ENCODE results near the gene ZNF831. TPM values are rescaled to one million over a fixed set of nuclear protein-coding genes. Genes with fewer than 3 reads are reported as not detected.

Gene ZNF831
- total RNA-seq, 1 donor from 2014 or later = not detected

DNA sequence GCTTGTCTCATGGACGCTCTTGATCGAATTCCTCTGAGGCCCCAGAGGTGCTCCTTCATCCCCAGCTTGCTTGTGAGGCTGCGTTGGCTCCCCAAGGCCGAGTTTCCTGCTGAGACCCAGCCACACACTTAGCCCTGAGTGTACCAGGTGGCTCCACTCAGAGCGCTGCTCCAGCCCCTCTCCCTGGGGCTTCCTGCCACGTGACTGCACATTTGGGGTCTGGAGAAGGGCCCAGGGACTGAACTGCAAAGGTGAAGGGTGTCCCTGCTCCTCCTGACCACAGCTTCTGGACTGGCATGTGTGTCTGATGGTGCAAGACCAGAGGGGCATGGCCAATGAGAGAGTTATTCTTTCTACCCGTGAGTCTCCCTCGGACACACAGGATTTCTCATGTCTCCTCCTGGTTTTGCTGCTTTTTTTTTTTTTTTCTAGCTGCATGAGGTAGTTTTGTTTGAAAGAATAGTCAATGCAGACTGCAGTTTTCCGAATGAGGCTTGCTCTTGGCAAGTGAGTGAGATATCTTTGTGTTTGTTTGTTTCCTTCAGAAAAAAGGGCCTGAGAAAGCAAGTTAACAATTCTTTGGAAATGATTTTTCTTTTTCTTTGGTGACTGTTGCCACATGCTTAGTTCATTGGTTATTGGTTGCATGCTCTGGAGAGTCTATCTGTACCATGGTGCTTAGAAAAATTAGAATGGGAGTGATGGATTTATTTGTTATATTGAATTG, 3.1 kb upstream of the ZNF831 start:
- Mint-ChIP-seq H3K27me3 (peaks cover 17% of the 10 kb centered on the region), H3K27ac (no peak overlapping the region)
- TF ChIP-seq, protein P1, sequence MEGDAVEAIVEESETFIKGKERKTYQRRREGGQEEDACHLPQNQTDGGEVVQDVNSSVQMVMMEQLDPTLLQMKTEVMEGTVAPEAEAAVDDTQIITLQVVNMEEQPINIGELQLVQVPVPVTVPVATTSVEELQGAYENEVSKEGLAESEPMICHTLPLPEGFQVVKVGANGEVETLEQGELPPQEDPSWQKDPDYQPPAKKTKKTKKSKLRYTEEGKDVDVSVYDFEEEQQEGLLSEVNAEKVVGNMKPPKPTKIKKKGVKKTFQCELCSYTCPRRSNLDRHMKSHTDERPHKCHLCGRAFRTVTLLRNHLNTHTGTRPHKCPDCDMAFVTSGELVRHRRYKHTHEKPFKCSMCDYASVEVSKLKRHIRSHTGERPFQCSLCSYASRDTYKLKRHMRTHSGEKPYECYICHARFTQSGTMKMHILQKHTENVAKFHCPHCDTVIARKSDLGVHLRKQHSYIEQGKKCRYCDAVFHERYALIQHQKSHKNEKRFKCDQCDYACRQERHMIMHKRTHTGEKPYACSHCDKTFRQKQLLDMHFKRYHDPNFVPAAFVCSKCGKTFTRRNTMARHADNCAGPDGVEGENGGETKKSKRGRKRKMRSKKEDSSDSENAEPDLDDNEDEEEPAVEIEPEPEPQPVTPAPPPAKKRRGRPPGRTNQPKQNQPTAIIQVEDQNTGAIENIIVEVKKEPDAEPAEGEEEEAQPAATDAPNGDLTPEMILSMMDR (IDR thresholded peaks at IDR 0.05; ENCODE audit: unreplicated experiment) = no peak

DNA sequence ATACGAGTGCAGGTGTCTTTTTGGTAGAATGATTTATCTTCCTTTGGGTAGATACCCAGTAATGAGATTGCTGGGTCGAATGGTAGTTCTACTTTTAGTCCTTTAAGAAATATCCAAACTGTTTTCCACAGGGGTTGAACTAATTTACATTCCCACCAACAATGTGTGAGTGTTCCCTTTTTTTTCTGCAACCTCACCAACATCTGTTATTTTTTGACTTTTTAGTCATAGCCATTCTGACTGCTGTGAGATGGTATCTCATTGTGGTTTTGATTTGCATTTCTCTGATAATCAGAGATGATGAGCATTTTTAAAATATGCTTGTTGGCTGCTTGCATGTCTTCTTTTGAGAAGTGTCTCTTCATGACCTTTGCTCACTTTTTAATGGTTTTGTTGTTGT, 1.9 kb upstream of the ZNF831 start:
- peaks cover 9% of the 10 kb centered on the region for H3K9me3 Mint-ChIP-seq (ENCODE audit: low read depth)
- TF ChIP-seq, protein P1 (IDR thresholded peaks at IDR 0.05; ENCODE audit: unreplicated experiment) = no peak
- no peaks in the 10 kb centered on the region for H3K4me1 Mint-ChIP-seq (ENCODE audit: low read depth)
- H3K27ac Mint-ChIP-seq = no peak overlapping the region
- DNase-seq (ENCODE audit: low spot score, unreplicated experiment) = no peak
- no peaks in the 10 kb centered on the region for H3K36me3 Mint-ChIP-seq (ENCODE audit: insufficient read depth)
- H3K4me3 Mint-ChIP-seq (ENCODE audit: low read depth) = no peak overlapping the region
- peaks cover 25% of the 10 kb centered on the region for H3K27me3 Mint-ChIP-seq

More for the DNA sequence above, 3.1 kb upstream of the ZNF831 start:
- no peaks in the 10 kb centered on the region for H3K36me3 Mint-ChIP-seq (ENCODE audit: insufficient read depth)
- no peaks in the 10 kb centered on the region for H3K4me1 Mint-ChIP-seq (ENCODE audit: low read depth)
- H3K4me3 Mint-ChIP-seq (ENCODE audit: low read depth) = no peak overlapping the region
- H3K9me3 Mint-ChIP-seq (ENCODE audit: low read depth) = peaks cover 9% of the 10 kb centered on the region
- no peak for DNase-seq (ENCODE audit: low spot score, unreplicated experiment)

DNA sequence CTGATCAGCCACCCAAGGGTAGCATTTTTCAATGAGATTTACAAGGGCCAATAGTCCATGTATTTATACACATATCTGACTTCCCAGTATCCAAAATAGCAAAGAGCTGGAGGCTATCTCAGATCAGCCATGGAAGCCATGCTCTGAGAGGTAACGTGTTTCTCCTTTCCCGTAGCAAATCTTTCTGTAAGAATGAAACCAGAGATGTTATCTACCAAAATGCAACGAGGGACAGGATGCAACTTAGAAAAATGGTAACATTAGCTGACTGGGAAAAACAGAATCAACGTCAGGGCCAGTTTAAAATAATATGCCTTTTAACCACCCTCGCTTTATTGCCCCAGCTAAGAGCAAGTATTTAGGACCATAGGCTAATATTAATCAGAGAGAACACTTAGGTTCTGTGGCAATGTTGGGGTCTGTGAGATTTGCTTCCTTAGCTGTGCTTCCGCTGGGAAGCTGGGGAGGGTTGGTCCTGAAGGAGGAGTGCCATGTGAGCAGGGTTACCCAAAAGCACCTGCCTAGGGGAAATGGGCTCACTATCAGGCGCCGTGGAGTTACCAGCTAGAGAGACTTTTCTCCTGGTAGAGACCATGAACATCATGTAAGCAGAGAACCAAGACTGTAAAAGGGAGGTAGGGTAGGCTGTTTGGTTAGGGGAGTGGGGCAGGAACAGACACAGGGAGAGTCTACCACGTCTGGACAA, 1.2 kb downstream of the ZNF831 start:
- no peak for DNase-seq (ENCODE audit: low spot score, unreplicated experiment)
- Mint-ChIP-seq H3K27ac (no peak overlapping the region), H3K27me3 (peaks cover 23% of the 10 kb centered on the region), H3K36me3 (ENCODE audit: insufficient read depth) (no peaks in the 10 kb centered on the region), H3K4me1 (ENCODE audit: low read depth) (no peaks in the 10 kb centered on the region), H3K4me3 (ENCODE audit: low read depth) (no peak overlapping the region), H3K9me3 (ENCODE audit: low read depth) (peaks cover 17% of the 10 kb centered on the region)
- TF ChIP-seq, protein P1 (IDR thresholded peaks at IDR 0.05; ENCODE audit: unreplicated experiment) = no peak

DNA sequence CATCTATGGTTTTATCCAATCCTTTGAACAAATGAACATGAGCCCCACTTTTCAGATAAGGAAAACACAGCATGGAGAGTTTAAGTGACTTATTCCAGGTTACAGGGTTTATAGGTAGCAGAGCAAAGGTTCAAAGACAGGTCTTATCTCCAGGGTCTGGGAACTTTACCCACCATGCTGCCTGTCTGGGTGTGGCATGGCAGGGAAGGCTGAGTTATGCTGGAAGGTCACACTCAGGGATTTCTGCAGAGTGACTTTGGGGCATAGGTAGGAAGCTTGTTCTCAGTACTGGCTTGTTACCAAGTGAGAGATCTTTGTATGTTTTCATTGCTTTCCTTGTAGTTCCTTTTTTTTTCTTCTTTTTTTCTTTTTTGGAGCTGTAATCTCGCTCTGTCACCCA, 1.8 kb downstream of the ZNF831 start:
- H3K9me3 Mint-ChIP-seq (ENCODE audit: low read depth) = peaks cover 23% of the 10 kb centered on the region
- H3K36me3 Mint-ChIP-seq (ENCODE audit: insufficient read depth) = no peaks in the 10 kb centered on the region
- DNase-seq (ENCODE audit: low spot score, unreplicated experiment) = no peak
- TF ChIP-seq, protein P1 (IDR thresholded peaks at IDR 0.05; ENCODE audit: unreplicated experiment) = no peak
- peaks cover 23% of the 10 kb centered on the region for H3K27me3 Mint-ChIP-seq
- H3K27ac Mint-ChIP-seq = no peak overlapping the region
- no peaks in the 10 kb centered on the region for H3K4me1 Mint-ChIP-seq (ENCODE audit: low read depth)
- H3K4me3 Mint-ChIP-seq (ENCODE audit: low read depth) = no peak overlapping the region

DNA sequence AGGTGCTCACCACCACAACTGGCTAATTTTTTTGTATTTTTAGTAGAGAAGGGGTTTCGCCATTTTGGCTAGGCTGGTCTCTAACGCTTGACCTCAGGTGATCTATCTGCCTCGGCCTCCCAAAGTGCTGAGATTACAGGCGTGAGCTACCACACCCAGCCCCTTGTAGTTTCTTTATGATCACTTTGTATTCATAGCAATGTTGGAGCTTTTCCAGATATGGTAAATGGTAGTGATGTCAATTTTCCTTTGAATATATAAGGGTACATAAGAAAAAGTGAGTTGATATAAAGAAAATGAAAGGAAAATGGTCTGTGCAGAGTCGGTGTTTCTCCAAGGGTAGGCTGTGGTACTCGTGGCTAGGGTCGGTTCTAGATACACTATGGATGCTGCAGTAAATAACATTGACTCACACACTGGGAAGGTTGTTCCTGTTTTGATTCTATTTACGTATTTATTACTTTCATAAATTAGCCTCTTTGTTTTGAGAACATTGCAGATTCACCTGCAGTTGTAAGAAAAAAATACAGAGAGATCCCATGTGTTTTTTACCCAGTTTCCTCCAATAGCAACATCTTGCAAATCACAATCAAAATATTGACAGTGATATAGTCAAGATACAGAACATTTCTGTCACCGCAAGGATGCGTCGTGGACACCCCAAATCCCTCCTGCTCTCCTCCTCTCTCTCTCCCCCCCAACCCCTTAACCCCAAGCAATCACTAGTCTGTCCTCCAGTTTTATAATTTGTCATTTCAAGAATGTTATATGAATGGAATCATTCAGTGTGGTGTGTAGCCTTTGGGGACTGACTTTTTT, 2.5 kb downstream of the ZNF831 start:
- TF ChIP-seq, protein P1 (IDR thresholded peaks at IDR 0.05; ENCODE audit: unreplicated experiment) = no peak
- no peaks in the 10 kb centered on the region for H3K36me3 Mint-ChIP-seq (ENCODE audit: insufficient read depth)
- H3K27me3 Mint-ChIP-seq = peaks cover 28% of the 10 kb centered on the region
- H3K9me3 Mint-ChIP-seq (ENCODE audit: low read depth) = peaks cover 24% of the 10 kb centered on the region
- H3K4me3 Mint-ChIP-seq (ENCODE audit: low read depth) = no peak overlapping the region
- H3K4me1 Mint-ChIP-seq (ENCODE audit: low read depth) = no peaks in the 10 kb centered on the region
- DNase-seq (ENCODE audit: low spot score, unreplicated experiment) = no peak
- no peak overlapping the region for H3K27ac Mint-ChIP-seq

Data from progenitor cell of endocrine pancreas (in vitro differentiated cells).